Activated CD4-positive, CD25-positive, alpha-beta regulatory T cell treated with anti-CD3 and anti-CD28 coated beads, Interleukin-2, amount 50 U/mL, for 24 hours (primary cell): Measurements from ENCODE around the gene OR2C1.
A peak's percentile ranks its signal among the peaks of the same experiment; 100 is the strongest.

Source experiments
- ATAC-seq, 2 donors: fragments of 150-1000 bp; cut with Tn5 transposase; one replicate each; pipeline ENCODE4 v1.10.0; 2021; ENCODE audit warnings: mild to moderate bottlenecking in 1 of 2, moderate library complexity in 1 of 2

The OR2C1 gene

DNA sequence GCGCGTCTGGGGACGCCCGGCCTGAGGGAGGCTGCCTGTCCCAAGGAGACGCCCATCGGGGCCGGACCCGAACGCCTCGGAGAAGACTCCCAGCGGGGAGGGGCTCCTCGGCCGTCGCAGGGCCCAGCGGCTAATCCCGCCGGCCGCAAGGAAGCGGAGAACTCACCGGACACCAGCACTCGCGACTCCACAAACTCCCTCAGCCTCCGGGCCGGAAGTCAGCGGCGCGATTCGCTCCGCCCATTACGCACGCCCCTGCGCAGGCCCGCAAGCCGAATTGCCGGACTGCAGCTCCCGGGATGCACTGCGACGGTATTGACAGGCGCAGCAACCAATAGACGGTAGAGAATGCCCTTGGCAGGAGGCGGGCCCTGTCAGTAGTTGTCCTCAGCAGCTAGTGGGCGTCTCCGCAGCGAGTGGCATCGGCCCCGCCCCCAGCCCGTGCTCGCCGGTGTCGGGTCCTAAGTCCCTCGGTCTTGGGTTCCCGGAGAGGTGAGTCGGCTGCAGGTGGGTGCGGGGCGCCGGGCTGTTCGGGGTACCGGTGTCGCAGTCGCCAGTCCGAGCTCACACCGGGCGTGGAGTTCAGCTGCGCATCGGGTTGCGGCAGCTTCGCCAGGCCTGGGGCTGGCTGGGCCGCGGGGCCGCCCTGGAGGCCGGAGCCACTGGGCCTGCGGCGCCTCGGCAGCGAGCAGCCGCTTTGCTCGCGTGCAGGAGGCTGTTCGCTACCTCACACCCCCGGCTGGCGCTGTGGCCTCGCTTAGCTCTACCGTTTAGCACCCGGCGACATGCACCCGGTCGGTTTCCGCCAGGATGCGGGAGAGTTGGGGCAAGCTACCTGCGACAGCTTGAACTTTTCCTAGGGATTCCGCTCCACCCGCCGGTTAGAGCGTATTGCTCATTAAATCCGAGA, 45.3 kb downstream of the OR2C1 start, which contains the start of the genes ZNF174 and ZSCAN32:
ZNF174 (plus strand) TSS at position 437 of the 910 bp plus-strand sequence. CDS start 790 bp downstream, outside the sequence.
ZSCAN32 (minus strand) TSS at position 226 of the 910 bp plus-strand sequence. CDS start 3,447 bp downstream, outside the sequence.
- ATAC-seq, result peak; percentile 99

DNA sequence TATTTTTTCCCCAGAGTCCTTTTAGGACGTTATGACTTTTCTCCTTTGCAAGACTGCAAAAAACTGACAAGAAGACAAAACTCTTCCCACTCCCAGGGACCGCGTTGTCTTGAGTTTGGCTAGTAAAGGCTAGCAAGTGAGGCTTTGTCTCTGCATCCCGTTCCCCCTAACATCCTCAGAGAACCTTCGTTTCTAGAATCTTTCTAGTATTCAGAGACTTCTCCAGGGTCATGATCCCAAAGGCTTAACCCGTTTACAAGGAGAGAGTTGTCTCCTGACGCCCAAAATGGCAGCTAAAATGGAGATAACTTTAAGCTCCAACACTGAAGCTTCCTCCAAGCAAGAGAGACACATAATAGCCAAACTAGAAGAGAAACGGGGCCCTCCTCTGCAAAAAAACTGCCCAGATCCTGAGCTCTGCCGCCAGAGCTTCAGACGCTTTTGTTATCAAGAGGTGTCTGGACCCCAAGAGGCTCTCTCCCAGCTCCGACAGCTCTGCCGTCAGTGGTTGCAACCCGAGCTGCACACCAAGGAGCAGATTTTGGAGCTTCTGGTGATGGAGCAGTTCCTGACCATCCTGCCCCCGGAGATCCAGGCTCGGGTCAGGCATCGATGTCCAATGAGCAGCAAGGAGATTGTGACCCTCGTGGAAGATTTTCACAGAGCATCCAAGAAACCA, 46.2 kb downstream of the OR2C1 start:
- no peak for ATAC-seq
